ENCODE measurements around the gene DHTKD1.
"Not testable (repeated sequence)": the region's sequence is repeated elsewhere in the genome, so short reads cannot be mapped to it uniquely, and the experiment has no call there.

- TF ChIP-seq, protein P1, sequence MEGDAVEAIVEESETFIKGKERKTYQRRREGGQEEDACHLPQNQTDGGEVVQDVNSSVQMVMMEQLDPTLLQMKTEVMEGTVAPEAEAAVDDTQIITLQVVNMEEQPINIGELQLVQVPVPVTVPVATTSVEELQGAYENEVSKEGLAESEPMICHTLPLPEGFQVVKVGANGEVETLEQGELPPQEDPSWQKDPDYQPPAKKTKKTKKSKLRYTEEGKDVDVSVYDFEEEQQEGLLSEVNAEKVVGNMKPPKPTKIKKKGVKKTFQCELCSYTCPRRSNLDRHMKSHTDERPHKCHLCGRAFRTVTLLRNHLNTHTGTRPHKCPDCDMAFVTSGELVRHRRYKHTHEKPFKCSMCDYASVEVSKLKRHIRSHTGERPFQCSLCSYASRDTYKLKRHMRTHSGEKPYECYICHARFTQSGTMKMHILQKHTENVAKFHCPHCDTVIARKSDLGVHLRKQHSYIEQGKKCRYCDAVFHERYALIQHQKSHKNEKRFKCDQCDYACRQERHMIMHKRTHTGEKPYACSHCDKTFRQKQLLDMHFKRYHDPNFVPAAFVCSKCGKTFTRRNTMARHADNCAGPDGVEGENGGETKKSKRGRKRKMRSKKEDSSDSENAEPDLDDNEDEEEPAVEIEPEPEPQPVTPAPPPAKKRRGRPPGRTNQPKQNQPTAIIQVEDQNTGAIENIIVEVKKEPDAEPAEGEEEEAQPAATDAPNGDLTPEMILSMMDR (IDR thresholded peaks at IDR 0.05; ENCODE audit: borderline replicate concordance, extremely low read depth, low read length, poor library complexity, severe bottlenecking), result not testable (repeated sequence)
- not testable (repeated sequence) for TF ChIP-seq EZH2 (IDR thresholded peaks at IDR 0.05; ENCODE audit: borderline replicate concordance, low read depth, low read length, severe bottlenecking)
These were observed 102.8 kb downstream of the DHTKD1 start for GRCh38 chr10:12171512-12171911.

Measured in DND-41 (cell line).